Measurements from ENCODE around the gene IL4I1.

IL4I1 gene

GRCh38 chr19:49857838-49858087 is 38.9 kb downstream of the IL4I1 start:
- Histone ChIP-seq H3K36me3 (peaks cover 76% of the 10 kb centered on the region), H3K4me1 (peaks cover 11% of the 10 kb centered on the region), H3K27me3 (no peaks in the 10 kb centered on the region), H3K9me3 (no peaks in the 10 kb centered on the region), H3K4me3 (ENCODE audit: low read depth, low read length) (no peak overlapping the region)
- no peak for DNase-seq
- no peak for TF ChIP-seq CTCF (IDR thresholded peaks at IDR 0.05; ENCODE audit: low read depth, low read length)

DNA sequence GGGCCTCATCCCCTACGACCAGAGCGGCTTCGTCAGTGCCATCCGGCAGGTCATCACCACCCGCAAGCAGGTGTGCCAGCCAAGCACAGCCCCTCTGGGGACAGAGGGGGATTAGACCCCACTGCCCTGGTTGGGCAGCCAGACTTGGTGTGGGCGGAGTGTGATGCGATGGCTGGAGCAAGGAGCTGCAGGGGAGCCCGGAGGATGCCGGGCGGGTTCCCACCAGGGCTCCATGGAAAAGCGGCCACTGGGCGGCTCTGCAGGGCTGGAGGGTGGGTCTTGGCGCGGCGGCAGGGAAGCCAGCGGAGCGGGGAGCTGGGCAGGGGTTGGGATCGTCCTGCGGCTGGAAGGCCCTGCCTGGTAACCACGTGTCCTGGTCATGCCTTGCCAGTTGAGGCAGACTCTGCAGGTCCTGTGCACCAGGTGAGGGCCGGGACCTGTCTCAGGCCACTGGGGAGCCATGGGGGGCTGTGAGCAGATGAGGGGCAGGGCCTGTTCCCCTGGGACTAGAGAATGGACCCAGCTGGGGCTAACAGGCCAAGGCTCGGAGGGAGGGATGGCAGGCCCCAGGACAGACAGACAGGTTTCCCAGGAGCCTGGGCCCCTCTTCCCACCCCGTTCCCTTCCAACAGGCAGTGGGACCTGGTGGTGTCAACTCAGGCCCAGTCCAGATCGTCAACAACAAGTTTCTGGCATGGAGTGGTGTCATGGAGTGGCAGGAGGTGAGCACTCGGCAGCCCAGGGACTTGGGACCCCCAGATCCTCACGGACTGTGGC is 39.4 kb downstream of the IL4I1 start:
- no peak for TF ChIP-seq CTCF (IDR thresholded peaks at IDR 0.05; ENCODE audit: low read depth, low read length)
- Histone ChIP-seq H3K4me1 (peaks cover 8% of the 10 kb centered on the region), H3K4me3 (ENCODE audit: low read depth, low read length) (no peak overlapping the region), H3K27me3 (no peaks in the 10 kb centered on the region), H3K9me3 (no peaks in the 10 kb centered on the region), H3K36me3 (peaks cover 71% of the 10 kb centered on the region)
- DNase-seq: no peak

GRCh38 chr19:49856574-49857021 is 40.1 kb downstream of the IL4I1 start:
- Histone ChIP-seq H3K27me3 (no peaks in the 10 kb centered on the region), H3K4me3 (ENCODE audit: low read depth, low read length) (no peak overlapping the region), H3K36me3 (peaks cover 67% of the 10 kb centered on the region), H3K4me1 (peaks cover 8% of the 10 kb centered on the region), H3K9me3 (no peaks in the 10 kb centered on the region)
- DNase-seq: no peak
- TF ChIP-seq CTCF (IDR thresholded peaks at IDR 0.05; ENCODE audit: low read depth, low read length): no peak

DNA sequence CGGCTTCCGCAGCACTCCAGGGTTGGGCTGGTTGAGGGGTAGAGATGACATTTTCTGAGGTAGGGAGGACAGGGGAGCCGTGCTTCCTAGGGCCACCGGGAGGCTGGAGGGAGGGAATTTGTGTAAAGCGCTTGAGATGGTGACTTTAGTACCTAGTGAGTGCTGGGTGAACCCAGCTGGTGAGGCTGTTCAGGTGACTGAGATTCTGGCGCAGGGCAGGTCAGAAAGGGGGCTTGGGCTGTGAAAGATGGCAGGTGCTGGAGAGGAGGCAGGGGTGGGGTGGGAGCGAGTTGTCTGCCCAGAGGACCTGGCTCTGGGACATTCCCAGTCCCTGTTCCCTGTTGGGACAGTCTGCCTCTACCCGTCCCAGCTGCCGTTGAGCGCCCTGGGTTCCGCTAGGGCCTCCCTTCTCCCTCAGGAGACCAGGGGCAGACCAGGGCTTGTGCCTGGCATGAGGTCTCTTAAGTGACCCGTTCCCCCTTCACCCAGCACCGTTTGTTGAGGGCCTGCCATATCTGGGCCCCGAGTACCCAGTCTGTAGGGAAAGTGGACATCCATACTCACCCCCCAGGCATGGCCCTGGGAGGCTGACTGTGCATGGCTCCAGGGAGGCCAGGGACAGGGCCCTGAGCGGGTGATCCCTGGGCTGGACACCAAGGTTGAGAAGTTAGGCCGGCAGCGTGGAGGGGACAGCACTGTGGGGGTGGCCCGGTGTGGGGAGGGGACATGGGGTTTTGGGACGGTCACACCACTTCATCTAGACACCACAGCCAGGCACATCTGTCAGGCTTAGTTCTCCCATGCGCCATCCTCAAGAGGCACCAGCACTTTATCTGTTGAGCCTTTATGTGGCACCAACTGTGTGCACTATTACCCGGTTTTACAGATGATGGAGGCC is 40.8 kb downstream of the IL4I1 start:
- peaks cover 62% of the 10 kb centered on the region for H3K36me3 ChIP-seq
- no peak for DNase-seq
- no peaks in the 10 kb centered on the region for H3K9me3 ChIP-seq
- no peak overlapping the region for H3K4me3 ChIP-seq (ENCODE audit: low read depth, low read length)
- H3K27me3 ChIP-seq: no peaks in the 10 kb centered on the region
- peaks cover 5% of the 10 kb centered on the region for H3K4me1 ChIP-seq
- no peak for TF ChIP-seq CTCF (IDR thresholded peaks at IDR 0.05; ENCODE audit: low read depth, low read length)

DNA sequence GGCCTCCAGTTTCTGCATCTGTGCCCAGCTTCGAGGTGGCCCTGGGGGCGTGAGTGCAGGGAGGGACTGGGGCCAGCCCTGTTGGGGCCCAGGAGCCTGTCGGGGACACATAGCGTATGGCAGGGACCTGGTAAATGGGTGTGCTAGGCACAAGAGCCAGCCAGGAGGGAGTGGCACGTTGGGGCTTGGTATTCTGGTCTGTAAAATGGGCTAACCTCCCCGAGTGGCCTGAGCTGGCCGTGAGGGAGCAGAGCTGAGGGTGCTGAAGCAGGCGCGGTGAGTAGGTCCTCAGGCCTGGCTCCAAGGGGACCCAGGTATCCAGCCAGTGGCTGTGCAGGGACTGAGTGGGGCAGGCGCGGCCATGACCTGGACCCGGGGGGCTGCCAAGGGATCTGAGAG is 41.4 kb downstream of the IL4I1 start:
- peaks cover 56% of the 10 kb centered on the region for H3K36me3 ChIP-seq
- no peaks in the 10 kb centered on the region for H3K4me1 ChIP-seq
- no peak for DNase-seq
- H3K27me3 ChIP-seq: no peaks in the 10 kb centered on the region
- TF ChIP-seq CTCF (IDR thresholded peaks at IDR 0.05; ENCODE audit: low read depth, low read length): no peak
- no peaks in the 10 kb centered on the region for H3K9me3 ChIP-seq
- no peak overlapping the region for H3K4me3 ChIP-seq (ENCODE audit: low read depth, low read length)

All from BE2C (cell line).